GM18508 (cell line): ENCODE data around the gene GSDME.
"Not testable (repeated sequence)": the region's sequence is repeated elsewhere in the genome, so short reads cannot be mapped to it uniquely, and the experiment has no call there.

Source experiments
- ATAC-seq: cut with Tn5 transposase; IDR thresholded peaks from one replicate; pipeline ENCODE4 v1.9.1; 2021; ENCODE audit warnings: moderate number of reproducible peaks; ENCODE audit not compliant: insufficient read depth, unreplicated experiment

Gene GSDME

DNA sequence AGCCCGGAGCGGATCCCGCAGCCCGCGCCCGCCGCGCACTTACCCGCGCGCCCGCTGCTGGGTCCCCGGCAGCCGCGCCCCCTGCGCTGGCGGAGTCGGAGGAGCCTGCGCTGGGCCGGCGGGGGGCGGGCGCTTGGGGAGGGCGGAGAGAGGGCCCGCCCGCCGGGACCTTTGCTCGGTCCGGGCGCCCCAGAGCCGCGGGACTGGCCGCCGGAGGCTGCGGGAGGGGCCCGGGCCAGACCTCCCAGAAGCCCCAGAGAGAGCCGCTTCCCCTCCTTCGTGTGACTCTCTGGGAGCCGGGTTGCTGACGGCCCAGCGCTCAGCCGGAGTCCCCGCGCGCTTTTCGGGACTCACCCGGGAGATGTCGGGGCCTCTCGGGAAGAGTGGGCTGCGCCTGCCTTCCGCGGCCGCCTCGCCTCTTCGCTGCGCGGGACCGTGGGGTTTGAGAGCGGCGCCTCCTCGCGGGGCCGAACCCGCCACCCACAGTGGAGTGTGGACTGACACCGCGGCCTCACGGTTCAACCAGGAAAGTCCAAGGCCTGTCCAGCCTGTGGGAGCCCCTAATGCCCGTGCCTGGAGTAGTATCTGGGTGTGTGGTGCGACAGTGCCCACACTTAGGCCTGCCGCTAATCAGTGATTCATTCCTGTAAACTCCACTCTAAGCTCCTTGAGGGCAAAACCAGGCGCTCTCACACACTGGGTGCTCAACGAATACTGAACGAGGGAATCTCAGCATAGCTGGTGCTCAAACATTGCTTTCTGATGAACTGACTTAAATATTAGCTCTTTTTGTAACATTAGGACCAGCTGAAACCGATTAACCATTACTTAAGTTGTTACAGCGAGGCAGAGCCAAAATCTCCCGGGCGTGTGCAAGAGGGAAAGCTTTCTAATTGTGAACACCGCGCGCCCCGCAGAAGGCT, at the start of gene GSDME:
TSS of gene GSDME (minus strand) at position 112 of the 923 bp plus-strand sequence. CDS start 7,690 bp downstream, outside the sequence.
- ATAC-seq: no peak

DNA sequence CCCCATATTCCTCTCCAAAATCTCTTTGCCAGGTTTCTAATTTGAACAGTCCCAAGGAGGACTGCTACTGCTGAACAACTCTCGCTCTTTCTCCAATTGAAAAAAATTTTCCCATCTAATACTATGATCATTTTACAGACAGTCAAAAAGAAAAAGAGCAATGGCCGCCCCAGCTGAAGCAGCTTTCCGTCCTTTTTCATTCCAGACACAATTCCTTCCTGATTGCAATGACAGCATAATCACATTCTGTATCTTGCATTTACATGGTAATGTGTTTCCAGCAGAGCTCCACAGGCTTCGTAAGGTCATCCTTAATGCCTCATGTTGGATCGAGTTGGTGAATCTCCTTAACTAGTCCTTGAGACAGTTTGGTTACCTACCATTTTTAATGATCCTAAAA, 45.0 kb upstream of the GSDME start:
- no peak for ATAC-seq

DNA sequence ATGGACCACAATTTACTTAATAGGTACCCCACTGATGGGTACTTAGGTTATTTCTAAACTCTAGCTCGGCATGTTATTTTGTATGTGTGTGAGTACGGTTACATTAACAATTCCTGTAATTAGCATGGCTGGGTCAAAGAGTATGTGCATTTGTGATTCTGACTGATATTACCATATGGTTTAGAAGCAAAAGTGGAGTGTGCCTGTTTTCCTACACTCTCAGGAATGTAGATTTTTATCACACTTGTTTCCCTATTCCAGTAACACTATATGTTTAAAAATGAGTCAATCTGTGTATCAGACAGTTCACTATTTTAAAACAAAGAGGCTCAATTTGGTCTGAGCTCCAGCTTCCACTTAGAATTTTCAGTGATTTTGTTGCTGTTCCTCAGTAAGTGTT, 44.6 kb upstream of the GSDME start:
- ATAC-seq: no peak

DNA sequence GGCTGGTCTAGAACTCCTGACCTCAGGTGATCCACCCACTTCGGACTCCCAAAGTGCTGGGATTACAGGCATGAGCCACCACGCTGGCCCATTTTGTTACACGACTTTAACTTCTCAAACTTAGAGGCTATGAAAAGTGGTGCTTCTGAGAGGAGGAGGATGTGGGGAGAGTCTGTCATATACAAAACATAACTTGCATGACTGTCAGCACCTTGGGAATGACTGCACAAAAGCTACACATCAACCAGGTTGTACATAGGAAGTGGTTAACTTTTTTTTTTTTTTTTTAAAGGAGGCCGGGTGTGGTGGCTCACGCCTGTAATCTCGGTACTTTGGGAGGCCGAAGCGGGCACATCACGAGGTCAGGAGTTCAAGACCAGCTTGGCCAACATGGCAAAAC, 43.4 kb upstream of the GSDME start:
- no peak for ATAC-seq

DNA sequence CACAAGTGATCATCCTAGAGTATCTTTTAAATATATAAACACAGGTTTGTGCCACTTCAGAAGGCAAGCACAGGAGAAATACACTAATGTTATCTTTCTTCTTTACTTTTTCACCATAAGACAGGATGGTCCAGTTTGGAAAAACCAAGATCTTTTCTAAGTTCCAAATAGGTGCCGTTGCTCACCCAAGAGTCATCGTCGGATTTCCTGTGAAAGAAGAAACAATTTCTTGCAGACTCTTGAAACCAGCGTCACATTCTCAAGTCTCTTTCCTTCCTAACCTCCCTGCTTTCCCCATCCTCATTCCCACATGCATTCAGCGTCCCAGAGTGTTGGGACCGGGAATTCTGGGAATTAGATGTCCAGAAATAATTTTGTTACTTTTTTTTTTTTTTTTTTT, 42.8 kb upstream of the GSDME start:
- no peak for ATAC-seq

DNA sequence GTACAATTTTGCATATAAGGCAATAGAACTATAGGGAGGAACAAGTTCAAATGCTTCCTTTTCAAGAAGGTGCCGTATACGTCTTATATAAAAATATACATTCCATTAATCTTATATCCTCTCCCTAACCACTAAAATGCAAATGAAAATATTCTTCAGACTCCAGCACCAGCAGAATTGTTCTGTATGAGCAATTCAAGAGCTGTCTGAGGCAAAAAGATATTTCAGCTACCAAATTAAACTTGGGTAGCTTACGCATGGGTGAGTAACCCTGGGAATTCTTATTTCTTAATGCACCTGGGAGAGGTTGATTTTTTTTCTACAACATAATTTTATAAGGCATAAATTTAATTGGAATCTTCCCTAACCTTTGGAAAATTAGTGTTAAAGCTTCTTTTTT, 42.2 kb upstream of the GSDME start:
- no peak for ATAC-seq

DNA sequence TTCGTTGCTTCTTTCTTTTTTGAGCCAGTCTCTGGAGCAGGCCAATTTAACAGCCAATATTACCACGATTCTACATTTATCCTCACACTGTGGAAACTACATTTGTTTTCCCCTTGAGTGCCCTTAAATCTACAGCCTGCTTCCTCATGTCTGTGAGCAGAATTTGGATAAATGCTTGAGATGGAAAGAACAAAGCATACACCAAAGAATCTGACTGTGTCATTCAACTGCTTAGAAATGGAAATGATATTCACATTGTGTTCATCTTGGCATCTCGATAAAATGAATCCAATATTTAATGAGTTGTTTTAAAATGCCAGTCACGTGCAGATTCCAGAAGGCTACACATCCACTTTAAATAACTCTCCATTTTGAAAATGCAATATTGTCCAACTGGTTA, 41.0 kb upstream of the GSDME start:
- no peak for ATAC-seq

DNA sequence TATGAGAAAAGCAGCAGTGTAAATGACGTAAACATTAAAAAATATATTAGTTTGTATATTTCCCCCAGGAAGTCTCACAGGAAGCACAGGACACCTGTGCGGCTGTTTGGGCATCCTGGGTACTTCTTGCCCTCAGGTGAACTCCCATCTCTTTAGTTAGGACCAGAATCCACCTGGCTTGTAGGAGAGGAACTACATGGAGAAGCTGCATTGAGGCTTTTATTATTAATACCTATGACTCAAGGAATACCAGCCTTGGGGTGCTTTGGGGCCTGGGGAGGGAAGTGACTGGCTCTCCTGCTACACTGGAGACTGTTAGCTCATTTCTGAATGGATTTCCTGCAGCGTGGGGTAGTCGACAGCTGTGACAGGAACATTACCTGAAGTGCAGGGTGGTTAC, 40.0 kb upstream of the GSDME start:
- no peak for ATAC-seq

DNA sequence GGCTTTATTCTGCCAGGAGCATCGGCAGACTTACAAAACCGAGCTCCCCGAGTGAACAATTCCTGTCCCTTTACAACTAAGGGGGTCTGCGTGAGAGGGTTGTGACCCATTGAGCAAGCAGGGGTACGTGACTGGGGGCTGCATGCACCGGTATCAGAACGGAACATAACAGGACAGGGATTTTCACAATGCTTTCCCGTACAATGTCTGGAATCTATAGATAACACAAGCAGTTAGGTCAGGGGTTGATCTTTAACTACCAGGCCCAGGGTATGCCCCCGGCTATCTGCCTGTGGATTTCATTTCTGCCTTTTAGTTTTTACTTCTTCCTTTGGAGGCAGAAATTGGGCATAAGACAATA, 38.1 kb upstream of the GSDME start:
- ATAC-seq: no peak

DNA sequence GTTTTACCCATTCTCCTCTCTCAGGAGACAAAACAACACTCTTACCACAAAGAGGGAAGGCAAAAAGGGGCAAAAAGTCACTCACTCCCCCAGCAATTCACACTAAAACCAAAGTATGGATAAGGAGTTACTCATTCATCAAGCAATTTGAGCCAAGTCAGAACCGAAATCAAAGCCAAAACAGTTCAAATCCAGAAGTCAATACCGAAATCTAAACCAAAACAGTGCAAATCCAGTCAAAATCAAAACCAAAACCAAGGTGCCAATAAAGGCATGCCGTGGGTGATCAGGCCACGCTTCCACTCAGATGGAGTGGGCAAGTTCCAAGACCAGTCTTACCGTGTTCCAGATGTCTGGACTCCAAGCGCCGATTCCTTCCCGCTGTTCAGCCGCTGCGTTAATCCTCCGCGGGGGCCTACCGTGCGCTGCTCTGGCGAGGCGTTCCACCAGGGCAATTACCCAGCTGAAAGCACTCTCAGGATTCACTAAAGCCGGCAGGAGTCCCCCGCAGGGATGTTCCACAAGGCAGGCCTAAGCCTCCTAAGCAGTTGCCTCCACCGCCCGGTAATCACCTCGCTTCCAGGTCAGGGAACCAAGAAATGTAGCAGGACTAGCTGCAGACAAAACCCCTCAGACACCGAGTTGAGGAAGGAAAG, 37.6 kb upstream of the GSDME start:
- ATAC-seq: not testable (repeated sequence)

DNA sequence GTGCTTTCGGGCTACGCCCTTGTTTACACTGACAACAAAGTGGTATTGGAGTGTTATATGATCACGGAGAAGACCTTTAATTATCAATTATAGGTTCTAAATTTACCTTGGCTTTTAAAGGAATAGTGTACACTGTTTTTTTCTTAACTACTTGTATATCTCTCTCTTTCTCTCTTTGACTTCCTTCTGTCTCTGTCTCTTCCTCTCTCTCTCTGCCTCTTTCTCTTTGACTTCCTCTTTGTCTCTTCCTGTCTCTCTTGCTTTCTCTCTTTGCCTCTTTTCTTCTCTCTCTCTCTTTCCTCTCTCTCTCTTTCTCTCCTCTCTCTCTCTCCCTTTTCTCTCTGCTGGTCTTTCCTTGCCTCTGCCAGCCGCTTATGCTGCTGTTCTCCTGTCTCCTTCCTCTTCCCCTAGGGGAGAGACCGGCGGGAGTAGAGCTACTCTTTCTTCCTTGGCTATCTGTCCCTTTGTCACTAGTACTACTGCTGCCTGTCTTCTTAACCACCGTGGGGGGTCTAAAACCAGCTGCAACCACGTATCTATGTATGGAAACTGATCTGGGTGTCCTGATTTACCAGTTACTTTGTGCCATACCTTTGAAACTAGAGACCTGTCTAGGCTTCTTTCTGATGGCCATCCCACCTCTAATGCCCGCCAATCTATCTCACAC, 36.9 kb upstream of the GSDME start:
- no peak for ATAC-seq

DNA sequence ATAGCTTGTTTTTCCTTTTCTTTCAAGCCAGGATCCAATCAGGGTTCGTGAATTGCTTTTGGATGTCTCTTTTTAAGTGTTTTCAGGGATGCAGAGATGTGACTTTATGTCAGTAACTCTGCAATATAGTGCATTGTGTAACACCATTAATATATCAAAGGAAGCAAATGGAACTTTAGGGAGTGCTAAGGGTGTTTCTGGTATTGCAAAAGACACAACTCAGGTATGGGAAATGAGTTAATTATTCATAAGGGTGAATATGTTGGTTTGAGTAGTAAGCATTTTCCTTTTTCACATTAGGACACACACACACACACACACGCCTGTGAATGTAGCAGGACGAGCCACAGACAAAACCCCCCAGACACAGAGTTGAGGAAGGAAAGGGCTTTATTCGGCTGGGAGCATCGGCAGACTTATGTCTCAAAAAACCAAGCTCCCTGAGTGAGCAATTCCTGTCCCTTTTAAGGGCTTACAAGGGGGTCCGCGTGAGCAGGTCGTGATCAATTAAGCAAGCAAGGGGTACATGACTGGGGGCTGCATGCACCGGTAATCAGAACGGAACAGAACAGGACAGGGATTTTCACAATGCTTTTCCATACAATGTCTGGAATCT, 31.8 kb upstream of the GSDME start:
- no peak for ATAC-seq

DNA sequence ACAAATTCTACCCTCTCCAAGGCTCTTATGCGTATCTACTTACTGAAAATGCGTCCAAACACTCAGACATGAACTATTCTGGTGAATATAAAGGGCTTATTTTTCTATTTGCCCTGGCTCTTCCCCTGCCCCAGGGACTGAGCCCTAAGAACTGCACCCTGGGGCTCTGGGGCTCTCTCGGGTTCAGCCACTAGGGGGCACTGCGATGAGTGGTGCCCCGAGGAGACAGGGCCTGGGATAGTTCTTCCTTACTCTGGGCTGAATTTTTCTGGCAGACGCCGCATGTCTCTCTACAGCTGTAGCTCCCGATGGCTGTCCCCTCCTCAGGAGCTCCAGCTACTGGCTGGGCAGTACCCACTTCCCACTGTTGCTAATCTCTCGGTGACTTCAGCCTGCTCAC, 30.8 kb upstream of the GSDME start:
- ATAC-seq: no peak

DNA sequence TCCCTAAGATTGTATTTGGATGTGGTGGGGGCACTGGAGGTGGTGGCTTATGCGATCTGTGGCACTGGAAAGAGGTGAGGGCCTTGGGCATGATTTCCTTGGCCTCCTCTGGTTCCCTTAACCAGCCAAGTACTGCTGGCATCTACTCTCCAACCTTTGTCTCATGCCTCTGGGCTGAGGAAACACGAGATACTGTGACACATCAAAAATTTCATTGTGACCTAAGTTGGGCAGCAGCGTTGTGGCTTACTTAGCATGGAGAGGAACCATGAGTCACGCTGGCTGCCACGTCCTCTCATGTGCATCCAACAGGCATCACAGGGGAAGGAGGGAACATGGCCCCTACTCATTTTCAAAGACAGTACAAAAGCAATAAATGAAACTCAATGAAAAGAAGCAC, 29.7 kb upstream of the GSDME start:
- no peak for ATAC-seq

DNA sequence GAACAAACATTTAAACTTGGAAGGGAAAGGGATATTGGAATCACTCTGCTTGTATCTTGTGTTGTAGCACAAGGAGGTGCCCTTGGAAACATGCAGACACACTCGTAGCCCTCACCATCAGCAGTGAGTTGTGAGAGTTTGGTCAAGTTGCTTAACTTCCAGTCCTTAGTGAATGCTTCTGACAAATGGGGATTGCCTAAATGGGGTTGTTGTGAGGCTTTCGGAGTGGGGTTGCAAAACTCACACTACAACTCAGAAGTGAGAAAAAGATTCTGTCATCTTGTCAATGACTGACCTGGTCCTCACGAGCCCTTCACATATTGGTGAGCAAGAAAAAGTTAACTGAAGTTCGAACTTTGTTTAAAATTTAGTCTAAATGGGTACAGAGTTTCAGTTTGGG, 29.0 kb upstream of the GSDME start:
- no peak for ATAC-seq

DNA sequence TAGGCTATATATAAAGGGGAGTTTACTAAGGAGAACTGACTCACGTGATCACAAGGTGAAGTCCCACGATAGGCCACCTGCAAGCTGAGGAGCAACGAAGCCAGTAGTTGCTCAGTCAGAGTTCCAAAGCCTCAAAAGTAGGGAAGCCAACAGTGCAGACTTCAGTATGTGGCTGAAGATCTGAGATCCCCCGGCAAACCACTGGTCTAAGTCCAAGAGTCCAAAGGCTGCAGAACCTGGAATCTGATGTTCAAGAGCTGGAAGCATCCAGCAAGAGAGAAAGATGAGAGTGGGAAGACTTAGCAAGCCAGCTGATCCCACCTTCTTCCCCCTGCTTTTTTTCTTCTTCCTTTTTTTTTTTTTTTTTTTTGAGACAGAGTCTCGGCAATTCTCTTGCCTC, 27.0 kb upstream of the GSDME start:
- ATAC-seq: no peak

DNA sequence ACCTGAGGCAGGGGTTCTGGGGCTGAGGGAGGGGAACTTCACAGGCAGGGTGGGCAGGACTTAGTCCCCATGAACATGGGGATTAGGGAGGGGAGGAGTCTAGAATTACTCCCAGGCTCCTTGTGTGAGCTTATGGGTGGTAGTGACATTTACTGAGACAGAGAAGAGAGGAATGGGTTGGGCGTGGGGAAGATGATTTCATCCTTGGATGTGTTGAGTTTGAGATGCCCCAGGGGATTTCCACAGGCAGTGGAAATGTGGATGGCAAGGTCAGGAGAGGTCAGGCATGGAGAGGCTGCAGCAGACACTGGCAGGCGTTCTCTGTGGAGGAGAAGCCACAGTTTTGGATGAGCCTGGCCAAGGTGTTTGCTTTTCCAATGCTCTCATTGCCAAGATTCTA, 26.4 kb upstream of the GSDME start:
- no peak for ATAC-seq

DNA sequence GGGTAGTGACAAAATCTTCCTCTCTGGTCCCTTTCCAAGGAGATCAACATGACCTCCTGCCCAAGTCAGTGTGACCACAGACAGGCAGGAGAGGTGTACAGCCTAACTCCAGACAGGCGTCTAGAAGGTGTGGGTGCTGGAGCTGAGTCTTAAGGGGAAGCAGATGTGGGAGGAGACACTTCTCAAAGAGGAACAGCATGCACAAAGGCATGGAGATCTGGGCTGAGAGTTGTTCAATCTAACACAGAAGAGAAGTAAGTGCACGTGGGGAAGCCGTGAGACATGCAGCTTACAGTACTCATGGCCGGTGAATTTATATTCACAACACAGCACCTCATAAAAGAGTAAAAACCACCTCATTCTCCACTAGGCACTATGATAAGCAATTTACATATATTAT, 23.8 kb upstream of the GSDME start:
- no peak for ATAC-seq

DNA sequence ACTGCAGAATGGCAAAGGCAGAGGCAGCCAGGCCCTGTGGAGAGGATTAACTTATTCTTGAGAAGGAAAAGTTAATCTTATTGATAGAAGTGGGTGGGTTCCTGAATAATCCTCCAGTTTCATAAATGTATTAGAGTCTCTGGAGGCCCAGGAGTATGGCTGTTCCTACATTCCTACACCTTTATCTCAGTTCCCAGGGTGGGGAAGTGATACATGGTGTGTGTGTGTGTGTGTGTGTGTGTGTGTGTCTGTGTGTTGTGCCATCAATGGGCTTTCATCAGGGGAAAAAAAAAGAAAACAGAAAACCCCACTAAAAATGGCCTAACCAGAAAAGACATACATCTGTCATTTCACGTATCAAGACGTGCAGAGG, 22.0 kb upstream of the GSDME start:
- ATAC-seq: no peak

DNA sequence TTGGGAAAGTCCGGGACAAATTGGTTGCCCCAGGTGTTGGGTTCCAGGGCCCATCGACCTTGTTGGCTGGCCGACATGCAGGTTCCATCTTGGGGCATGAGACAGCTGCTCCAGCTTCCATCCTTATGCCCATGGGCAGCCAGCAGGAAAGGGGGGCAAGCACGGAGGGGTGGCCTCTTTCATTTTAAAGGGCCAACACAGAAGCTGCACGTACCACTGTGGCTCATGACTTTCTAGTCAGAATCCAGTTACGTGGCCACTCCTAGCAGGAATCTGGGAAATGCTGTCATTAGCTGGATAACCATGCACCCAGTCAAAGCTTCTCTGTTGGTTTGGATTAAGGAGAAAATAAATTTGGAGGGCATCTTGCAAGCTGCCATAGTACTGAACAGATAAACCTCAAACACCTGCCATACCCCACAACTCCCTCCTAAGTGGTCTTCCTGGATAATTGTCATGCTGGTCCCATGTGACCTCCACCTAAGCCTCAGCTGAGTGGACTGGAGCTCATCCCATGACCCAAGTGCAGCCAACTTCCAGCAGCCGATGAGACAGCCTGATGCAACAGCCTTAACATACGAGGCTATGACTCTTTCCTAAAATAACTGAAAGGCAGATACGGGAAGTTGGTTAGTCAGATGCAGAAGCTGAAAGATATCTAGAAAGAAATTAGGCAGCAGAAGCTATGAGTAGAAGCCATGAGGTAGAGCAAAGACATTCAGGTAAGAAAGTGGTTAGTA, 21.4 kb upstream of the GSDME start:
- ATAC-seq: no peak
